Adrenal gland (tissue), 5 donors: Measurements from ENCODE around the gene KCND2.

ENCODE experiments used
- POLR2A ChIP-seq, 2 donors: fragments of 450-650 bp; IDR thresholded peaks; one replicate each; pipeline ENCODE4 v1.6.1; 2017; ENCODE audit warnings: antibody characterized with exemption in 2 of 2, mild to moderate bottlenecking in 2 of 2, moderate library complexity in 1 of 2
- TF ChIP-seq, protein P1 (sequence below), 6 experiments: fragments of 450-650 bp in 4 of 6; fragments of 200-600 bp in 2 of 6; sonication (generic) in 1 of 6; IDR thresholded peaks; 1 replicate in 5 of 6; 2 replicates in 1 of 6; pipeline versions ENCODE4 v1.5.1 to v1.8.0; 2016 to 2021; ENCODE audit warnings: antibody characterized with exemption in 6 of 6, mild to moderate bottlenecking in 2 of 6, moderate library complexity in 1 of 6
- donor health status: DM: no; HTN: no; CAD: no.

- TF ChIP-seq, protein P1, sequence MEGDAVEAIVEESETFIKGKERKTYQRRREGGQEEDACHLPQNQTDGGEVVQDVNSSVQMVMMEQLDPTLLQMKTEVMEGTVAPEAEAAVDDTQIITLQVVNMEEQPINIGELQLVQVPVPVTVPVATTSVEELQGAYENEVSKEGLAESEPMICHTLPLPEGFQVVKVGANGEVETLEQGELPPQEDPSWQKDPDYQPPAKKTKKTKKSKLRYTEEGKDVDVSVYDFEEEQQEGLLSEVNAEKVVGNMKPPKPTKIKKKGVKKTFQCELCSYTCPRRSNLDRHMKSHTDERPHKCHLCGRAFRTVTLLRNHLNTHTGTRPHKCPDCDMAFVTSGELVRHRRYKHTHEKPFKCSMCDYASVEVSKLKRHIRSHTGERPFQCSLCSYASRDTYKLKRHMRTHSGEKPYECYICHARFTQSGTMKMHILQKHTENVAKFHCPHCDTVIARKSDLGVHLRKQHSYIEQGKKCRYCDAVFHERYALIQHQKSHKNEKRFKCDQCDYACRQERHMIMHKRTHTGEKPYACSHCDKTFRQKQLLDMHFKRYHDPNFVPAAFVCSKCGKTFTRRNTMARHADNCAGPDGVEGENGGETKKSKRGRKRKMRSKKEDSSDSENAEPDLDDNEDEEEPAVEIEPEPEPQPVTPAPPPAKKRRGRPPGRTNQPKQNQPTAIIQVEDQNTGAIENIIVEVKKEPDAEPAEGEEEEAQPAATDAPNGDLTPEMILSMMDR (IDR thresholded peaks at IDR 0.05), result no peak
- TF ChIP-seq POLR2A (IDR thresholded peaks at IDR 0.05), result no peak
Measured at GRCh38 chr7:120421151-120421651, 148.2 kb downstream of the KCND2 start.
